Stimulated activated CD8-positive, alpha-beta memory T cell treated with anti-CD3 and anti-CD28 coated beads, Interleukin-4, amount 100 ng/mL, for 48 hours (primary cell): Measurements from ENCODE around the gene TGM2.

Experiments
- DNase-seq: peaks from one replicate; pipeline ENCODE4 v3.0.0-alpha.2; 2020

The TGM2 gene

DNA sequence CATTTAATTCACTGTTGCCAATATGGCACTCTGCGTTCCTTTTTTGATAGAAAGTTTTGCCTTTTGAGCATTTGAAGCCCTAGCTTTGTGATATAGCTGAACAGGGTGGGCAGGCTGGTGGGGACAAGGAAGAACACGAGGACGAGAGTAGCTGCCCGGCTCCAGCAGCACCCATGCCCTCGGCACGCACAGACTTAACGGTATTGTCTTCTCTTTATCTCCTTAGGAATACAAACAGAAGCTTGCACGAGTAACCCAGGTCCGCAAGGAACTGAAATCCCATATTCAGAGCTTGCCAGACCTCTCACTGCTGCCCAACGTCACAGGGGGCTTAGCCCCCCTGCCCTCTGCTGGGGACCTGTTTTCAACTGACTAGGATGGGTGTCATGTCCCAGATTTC lies 75.6 kb downstream of the TGM2 start:
- DNase-seq: no peak

GRCh38 chr20:38085026-38085425 lies 80.0 kb downstream of the TGM2 start:
- no peak for DNase-seq

- DNase-seq: no peak
These were observed 80.6 kb downstream of the TGM2 start for GRCh38 chr20:38084425-38084951.

- no peak for DNase-seq
These were observed 81.6 kb downstream of the TGM2 start for GRCh38 chr20:38083338-38084048.

GRCh38 chr20:38082894-38083293 lies 82.2 kb downstream of the TGM2 start:
- DNase-seq: no peak

DNA sequence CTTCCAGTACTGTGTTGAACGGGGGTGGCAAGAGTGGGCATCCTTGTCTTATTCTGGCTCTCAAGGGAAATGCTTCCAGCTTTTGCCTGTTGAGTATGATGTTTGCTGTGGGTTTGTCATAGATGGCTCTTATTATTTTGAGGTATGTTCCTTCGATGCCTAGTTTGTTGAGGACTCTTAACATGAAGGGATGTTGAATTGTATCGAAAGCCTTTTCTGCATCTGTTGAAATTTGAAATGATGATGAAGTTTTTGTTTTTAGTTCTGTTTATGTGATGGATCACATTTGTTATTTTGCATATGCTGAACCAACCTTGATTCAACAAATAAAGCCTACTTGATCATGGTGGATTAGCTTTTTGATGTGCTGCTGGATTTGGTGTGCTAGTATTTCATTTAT lies 83.5 kb downstream of the TGM2 start:
- no peak for DNase-seq

GRCh38 chr20:38079353-38079752 lies 85.7 kb downstream of the TGM2 start:
- DNase-seq: no peak

- no peak for DNase-seq
These were observed 87.0 kb downstream of the TGM2 start for GRCh38 chr20:38078084-38078483.
